Sigmoid colon (tissue), 7 donors: Measurements from ENCODE around the gene SASS6. TPM values are rescaled to one million over a fixed set of nuclear protein-coding genes. Genes with fewer than 3 reads are reported as not detected.

Experiments
- DNase-seq: peaks from one replicate; pipeline ENCODE4 v3.0.0-alpha.2; 2019
- H3K27ac ChIP-seq, 4 donors: fragments of 200-600 bp; sonication (generic); one replicate each; pipeline ENCODE4 v1.5.1; 2016 to 2019; ENCODE audit warnings: mild to moderate bottlenecking in 1 of 4
- H3K27me3 ChIP-seq, 3 donors: fragments of 200-600 bp; sonication (generic); one replicate each; pipeline ENCODE4 v1.5.1; 2019; ENCODE audit warnings: mild to moderate bottlenecking in 1 of 3
- H3K36me3 ChIP-seq, 4 donors: fragments of 200-600 bp; sonication (generic); one replicate each; pipeline ENCODE4 v1.5.1; 2016 to 2019
- H3K4me1 ChIP-seq, 4 donors: fragments of 200-600 bp; sonication (generic); one replicate each; pipeline ENCODE4 v1.5.1; 2017 to 2019
- H3K4me3 ChIP-seq, 4 donors: fragments of 200-600 bp; sonication (generic); one replicate each; pipeline ENCODE4 v1.5.1; 2017 to 2019; ENCODE audit warnings: mild to moderate bottlenecking in 2 of 4, moderate library complexity in 1 of 4
- H3K9me3 ChIP-seq, 4 donors: fragments of 200-600 bp in 3 of 4; sonication (generic) in 3 of 4; one replicate each; pipeline versions ENCODE4 v1.5.1 to v1.6.1; 2013 to 2019
- CTCF ChIP-seq, 4 experiments: fragments of 450-650 bp in 3 of 4; fragments of 200-600 bp in 1 of 4; IDR thresholded peaks; one replicate each; pipeline ENCODE4 v1.5.1; 2016 to 2019; ENCODE audit warnings: antibody characterized with exemption in 4 of 4, mild to moderate bottlenecking in 3 of 4, moderate library complexity in 2 of 4
- EP300 ChIP-seq, 4 donors: sonication (generic); formaldehyde crosslinking; IDR thresholded peaks; one replicate each; pipeline ENCODE4 v1.6.1; 2017; ENCODE audit warnings: antibody characterized with exemption in 4 of 4
- POLR2A ChIP-seq, 2 donors: fragments of 450-650 bp; IDR thresholded peaks; one replicate each; pipeline ENCODE4 v1.6.1; 2016; ENCODE audit warnings: antibody characterized with exemption in 2 of 2, mild to moderate bottlenecking in 2 of 2, moderate library complexity in 2 of 2
- POLR2AphosphoS5 ChIP-seq, 4 donors: sonication (generic); formaldehyde crosslinking; IDR thresholded peaks; one replicate each; pipeline ENCODE4 v1.6.1; 2017; ENCODE audit warnings: antibody characterized with exemption in 4 of 4
- WGBS, 2 donors: extraction: QIAGEN DNeasy Blood & Tissue Kit; methylation state at CpG; one replicate each; pipeline ENCODE4 v1.1.7; 2013; 5-methylcytosine and 5-hydroxymethylcytosine counted together
- intact Hi-C: fragments of 100-400 bp; cut with DNase I; formaldehyde crosslinking; loops from one replicate; pipeline ENCODE4 v1.15.1; 2023
- polyA plus RNA-seq, 3 donors: library from polyadenylated mRNA; stranded (reverse); fragments of 200-250 nt; gene quantifications; one replicate each; pipeline ENCODE4 v1.2.3, GENCODE V29; 2013
- total RNA-seq, 4 donors: library from RNA; depleted of rRNA; stranded (reverse); fragments of >200 nt; gene quantifications; one replicate each; pipeline ENCODE4 v1.1.0, GENCODE V29; 2016
- donor health status: healthy with polysubstance abuse.
- donor health status: Bipolar disorder and iron deficiency.
- donor health status: healthy.

SASS6 gene
- total and polyA plus RNA-seq, 7 donors: 0.92 to 7.1 (median 2.7) TPM

- intact Hi-C loops: no loop called here
- no peak for DNase-seq
- no peaks in the 10 kb centered on the region for H3K4me1 ChIP-seq
- no peak overlapping the region for H3K27ac ChIP-seq
- WGBS, 2 donors: 73 to 86% methylated on average over 3 of the region's 3 CpGs
- no peak overlapping the region for H3K4me3 ChIP-seq
- H3K27me3 ChIP-seq: no peaks in the 10 kb centered on the region
- TF ChIP-seq POLR2AphosphoS5 (IDR thresholded peaks at IDR 0.05) (no peak), POLR2A (IDR thresholded peaks at IDR 0.05) (no peak), EP300 (IDR thresholded peaks at IDR 0.05) (no peak), CTCF (IDR thresholded peaks at IDR 0.05) (no peak)
- peaks cover 14 to 100% (median 52%) of the 10 kb centered on the region in 4 donors for H3K36me3 ChIP-seq
- no peaks in the 10 kb centered on the region for H3K9me3 ChIP-seq
These were observed 9.6 kb upstream of the SASS6 start for GRCh38 chr1:100142343-100142742.

GRCh38 chr1:100141192-100141591 lies 8.5 kb upstream of the SASS6 start:
- Histone ChIP-seq H3K27ac (no peak overlapping the region), H3K9me3 (no peaks in the 10 kb centered on the region), H3K27me3 (no peaks in the 10 kb centered on the region), H3K4me3 (no peak overlapping the region), H3K36me3 (peaks cover 14 to 95% (median 52%) of the 10 kb centered on the region in 4 donors), H3K4me1 (no peaks in the 10 kb centered on the region)
- DNase-seq: no peak
- WGBS, 2 donors: 76 to 89% methylated on average over 4 of the region's 4 CpGs
- intact Hi-C loops: no loop called here
- no peak for TF ChIP-seq CTCF (IDR thresholded peaks at IDR 0.05)
- TF ChIP-seq POLR2A (IDR thresholded peaks at IDR 0.05): no peak
- TF ChIP-seq EP300 (IDR thresholded peaks at IDR 0.05): no peak
- no peak for TF ChIP-seq POLR2AphosphoS5 (IDR thresholded peaks at IDR 0.05)

- intact Hi-C loops: loop anchor here (10.0 kb wide), 1 partner anchor 47 kb away; no protein-coding TSS in a partner anchor
- no peak overlapping the region for H3K27ac ChIP-seq
- TF ChIP-seq POLR2AphosphoS5 (IDR thresholded peaks at IDR 0.05) (no peak), POLR2A (IDR thresholded peaks at IDR 0.05) (no peak), EP300 (IDR thresholded peaks at IDR 0.05) (no peak), CTCF (IDR thresholded peaks at IDR 0.05) (no peak)
- H3K36me3 ChIP-seq: peaks cover 8 to 59% (median 35%) of the 10 kb centered on the region in 4 donors
- H3K4me3 ChIP-seq: no peak overlapping the region
- DNase-seq: no peak
- WGBS, 2 donors: 96 to 100% methylated on average over 2 of the region's 2 CpGs
- no peaks in the 10 kb centered on the region for H3K9me3 ChIP-seq
- peaks cover 0 to 17% (median 13%) of the 10 kb centered on the region in 4 donors for H3K4me1 ChIP-seq
- H3K27me3 ChIP-seq: no peaks in the 10 kb centered on the region
These were observed 4.9 kb upstream of the SASS6 start for GRCh38 chr1:100137602-100138001.

- H3K4me1 ChIP-seq: peaks cover 0 to 27% (median 21%) of the 10 kb centered on the region in 4 donors
- no peaks in the 10 kb centered on the region for H3K9me3 ChIP-seq
- H3K4me3 ChIP-seq: no peak overlapping the region
- DNase-seq: no peak
- H3K27ac ChIP-seq: no peak overlapping the region
- WGBS, 2 donors: 73 to 79% methylated on average over 3 of the region's 3 CpGs
- no peak for TF ChIP-seq POLR2AphosphoS5 (IDR thresholded peaks at IDR 0.05)
- TF ChIP-seq EP300 (IDR thresholded peaks at IDR 0.05): no peak
- no peak for TF ChIP-seq POLR2A (IDR thresholded peaks at IDR 0.05)
- no peak for TF ChIP-seq CTCF (IDR thresholded peaks at IDR 0.05)
- no peaks in the 10 kb centered on the region for H3K27me3 ChIP-seq
- peaks cover 8 to 32% (median 20%) of the 10 kb centered on the region in 4 donors for H3K36me3 ChIP-seq
- intact Hi-C loops: loop anchor here (5.0 to 10.0 kb wide), 4 partner anchors 50 to 322 kb away; partner anchors contain the start of genes CDC14A and DBT
These were observed 2.1 kb upstream of the SASS6 start for GRCh38 chr1:100134872-100135271.

GRCh38 chr1:100131623-100132022 lies 1.1 kb downstream of the SASS6 start:
- WGBS, 2 donors: 80 to 85% methylated on average over 8 of the region's 8 CpGs
- Histone ChIP-seq H3K4me3 (peak overlapping the region in 2 of 4 donors; percentile 75 to 88), H3K9me3 (no peaks in the 10 kb centered on the region), H3K27me3 (no peaks in the 10 kb centered on the region), H3K4me1 (peaks cover 0 to 27% (median 21%) of the 10 kb centered on the region in 4 donors), H3K27ac (no peak overlapping the region), H3K36me3 (no peaks in the 10 kb centered on the region)
- intact Hi-C loops: loop anchor here (2.0 to 10.0 kb wide), 7 partner anchors 53 to 326 kb away; partner anchors contain the start of genes CDC14A and DBT
- no peak for TF ChIP-seq EP300 (IDR thresholded peaks at IDR 0.05)
- no peak for DNase-seq
